NK-92 (cell line): Measurements from ENCODE around the gene COBLL1.
"Not testable (repeated sequence)": the region's sequence is repeated elsewhere in the genome, so short reads cannot be mapped to it uniquely, and the experiment has no call there.

Experiments used
- DNase-seq: peaks from one replicate; lab custom pipeline; 2025; ENCODE audit not compliant: unreplicated experiment; lab: John Stamatoyannopoulos, UW

COBLL1 gene

GRCh38 chr2:164841719-164842623 is at the start of gene COBLL1:
Gene COBLL1, minus strand, starts transcription at chr2:164841823. Its CDS starts 627 bp downstream, at chr2:164841196.
- DNase-seq: no peak

DNA sequence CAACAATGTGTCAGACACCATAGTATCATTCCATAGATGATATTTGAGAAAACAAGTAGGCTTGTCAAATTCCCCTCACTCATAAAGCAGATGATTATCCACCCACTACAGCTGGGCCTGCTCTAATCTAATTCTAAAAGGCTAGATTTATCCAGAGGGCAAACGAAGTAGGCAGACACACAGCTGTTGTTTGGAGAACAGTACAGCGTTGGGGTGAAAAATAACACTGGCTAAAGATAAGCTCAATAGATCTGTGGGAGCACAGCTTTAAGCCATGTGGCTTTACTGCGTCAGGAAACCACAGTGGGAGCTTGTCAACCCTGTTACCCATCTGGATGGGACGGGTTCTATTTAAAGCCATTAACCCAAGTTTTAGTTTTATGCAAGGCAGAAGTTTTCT is 48.9 kb upstream of the COBLL1 start:
- no peak for DNase-seq

DNA sequence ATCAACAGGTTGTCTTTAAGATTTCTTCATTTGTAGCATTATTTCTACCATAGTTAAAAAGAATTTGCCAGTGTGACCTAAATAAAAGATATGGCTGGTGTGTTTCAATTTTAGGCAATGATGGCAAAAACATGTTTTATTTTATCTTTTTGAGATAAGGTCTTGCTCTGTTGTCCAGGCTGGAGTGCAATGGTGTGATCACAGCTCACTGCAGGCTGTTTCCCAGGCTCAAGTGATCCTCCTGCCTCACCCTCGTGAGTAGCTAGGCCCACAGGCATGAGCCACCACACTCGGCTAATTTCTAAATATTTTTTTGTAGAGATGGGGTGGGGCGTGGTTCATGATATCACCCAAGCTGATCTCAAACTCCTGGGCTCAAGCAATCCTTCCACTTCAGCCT is 47.0 kb upstream of the COBLL1 start:
- DNase-seq: no peak

- no peak for DNase-seq
These were observed 46.0 kb upstream of the COBLL1 start for GRCh38 chr2:164887434-164888144.

- no peak for DNase-seq
These were observed 40.7 kb upstream of the COBLL1 start for GRCh38 chr2:164882276-164882675.

GRCh38 chr2:164881524-164881923 is 39.9 kb upstream of the COBLL1 start:
- no peak for DNase-seq

GRCh38 chr2:164879901-164880535 is 38.4 kb upstream of the COBLL1 start:
- DNase-seq: no peak

GRCh38 chr2:164877927-164878326 is 36.3 kb upstream of the COBLL1 start:
- DNase-seq: no peak

GRCh38 chr2:164877169-164877568 is 35.5 kb upstream of the COBLL1 start:
- no peak for DNase-seq

DNA sequence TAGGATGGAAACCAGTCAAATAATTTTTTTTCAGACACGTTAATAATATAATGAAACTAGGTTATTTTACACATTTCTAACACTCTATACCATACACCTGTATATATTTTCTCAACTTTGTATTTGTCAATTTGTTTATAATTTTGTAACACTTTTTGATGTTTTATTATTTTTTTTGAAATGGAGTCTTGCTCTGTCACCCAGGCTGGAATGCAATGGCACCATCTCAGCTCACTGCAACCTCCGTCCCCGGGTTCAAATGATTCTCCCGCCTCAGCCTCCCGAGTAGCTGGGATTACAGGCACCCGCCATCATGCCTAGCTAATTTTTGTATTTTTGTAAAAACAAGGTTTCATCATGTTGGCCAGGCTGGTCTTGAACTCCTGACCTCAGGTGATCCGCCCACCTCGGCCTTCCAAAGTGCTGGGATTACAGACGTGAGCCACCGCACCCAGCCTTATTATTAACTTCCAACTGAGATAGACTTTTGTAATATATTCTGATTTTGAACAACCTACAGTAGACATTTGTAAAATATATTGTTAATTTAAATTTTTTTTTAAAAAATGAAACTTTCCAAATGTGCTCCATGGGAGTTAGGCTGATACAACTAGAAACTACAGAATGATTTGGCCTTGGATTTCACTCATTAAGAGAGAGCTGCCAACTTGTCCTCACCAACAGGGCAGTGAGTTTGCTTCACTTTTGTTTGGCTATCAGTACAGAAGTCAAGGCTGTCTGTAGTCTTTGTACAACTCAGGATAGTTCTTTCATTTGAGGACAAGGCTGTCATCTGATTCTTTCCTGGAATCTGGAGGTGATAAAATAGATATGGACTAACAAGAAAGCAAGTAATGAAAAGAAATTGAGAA is 33.9 kb upstream of the COBLL1 start:
- DNase-seq: no peak

DNA sequence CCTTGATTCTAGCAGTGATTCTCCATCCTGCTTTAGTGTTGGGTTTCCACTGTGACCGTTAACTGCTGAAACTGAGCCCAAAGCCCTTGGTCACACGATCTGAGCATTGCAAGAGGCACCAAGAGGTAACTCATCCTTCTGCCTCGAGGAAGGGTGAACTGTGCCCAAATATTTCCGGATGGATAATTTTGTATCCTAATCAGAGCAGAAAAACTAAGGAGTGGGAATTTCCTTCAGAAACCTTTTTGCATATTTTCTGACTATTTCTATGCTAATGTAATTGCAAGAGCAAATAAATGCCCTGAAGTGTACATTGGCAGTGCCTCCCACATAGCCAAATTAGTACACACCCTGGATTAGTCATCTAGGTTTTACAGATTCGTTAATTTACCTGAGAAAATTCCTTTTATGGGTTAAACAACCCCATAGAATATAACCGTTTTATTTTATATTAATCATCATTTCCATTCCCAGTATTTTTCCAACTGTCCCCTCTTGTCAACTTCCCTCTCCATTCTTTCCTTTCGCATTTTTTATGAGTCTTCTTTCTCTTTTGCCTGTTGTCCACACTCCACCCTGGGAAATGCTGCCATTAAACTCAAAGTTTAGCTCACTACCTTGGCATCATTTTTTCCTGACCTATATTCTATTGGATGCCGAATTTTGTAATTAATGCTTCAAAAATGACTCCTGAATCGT is 31.7 kb upstream of the COBLL1 start:
- no peak for DNase-seq

DNA sequence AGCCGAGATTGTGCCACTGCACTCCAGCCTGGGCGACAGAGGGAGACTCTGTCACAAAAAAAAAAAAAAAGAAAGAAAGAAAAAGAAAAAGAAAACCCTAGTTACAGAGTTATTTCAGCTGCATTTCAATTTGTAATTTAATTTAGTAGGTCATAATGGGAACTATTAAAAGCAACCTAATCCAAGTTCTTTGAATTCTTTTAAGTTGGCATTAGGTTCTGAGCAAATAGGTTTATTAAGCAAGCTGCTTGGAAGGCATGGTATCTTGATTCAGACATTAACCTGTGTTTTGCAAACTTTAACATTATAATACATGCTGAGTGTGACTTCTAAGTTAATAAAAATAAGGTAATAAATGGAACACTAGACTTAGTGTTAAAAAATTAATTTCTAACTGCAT is 29.8 kb upstream of the COBLL1 start:
- DNase-seq: no peak

DNA sequence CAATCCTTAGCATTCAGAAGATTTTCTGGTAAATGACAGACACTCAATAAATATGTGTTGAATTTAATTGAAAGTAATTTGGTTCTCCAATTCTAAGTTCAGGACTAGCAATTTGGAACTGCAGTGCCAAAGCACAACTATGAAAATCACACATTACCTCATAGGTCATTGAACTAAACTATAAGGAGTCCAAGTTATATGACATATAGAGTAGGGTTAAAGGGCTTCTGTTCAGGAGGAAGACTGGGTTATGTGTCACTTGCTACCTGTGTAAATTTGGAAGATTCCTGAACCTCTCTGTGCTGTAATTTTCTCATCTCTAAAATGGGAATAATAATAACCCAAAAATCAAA is 27.8 kb upstream of the COBLL1 start:
- no peak for DNase-seq

- no peak for DNase-seq
These were observed 27.2 kb upstream of the COBLL1 start for GRCh38 chr2:164868563-164869419.

DNA sequence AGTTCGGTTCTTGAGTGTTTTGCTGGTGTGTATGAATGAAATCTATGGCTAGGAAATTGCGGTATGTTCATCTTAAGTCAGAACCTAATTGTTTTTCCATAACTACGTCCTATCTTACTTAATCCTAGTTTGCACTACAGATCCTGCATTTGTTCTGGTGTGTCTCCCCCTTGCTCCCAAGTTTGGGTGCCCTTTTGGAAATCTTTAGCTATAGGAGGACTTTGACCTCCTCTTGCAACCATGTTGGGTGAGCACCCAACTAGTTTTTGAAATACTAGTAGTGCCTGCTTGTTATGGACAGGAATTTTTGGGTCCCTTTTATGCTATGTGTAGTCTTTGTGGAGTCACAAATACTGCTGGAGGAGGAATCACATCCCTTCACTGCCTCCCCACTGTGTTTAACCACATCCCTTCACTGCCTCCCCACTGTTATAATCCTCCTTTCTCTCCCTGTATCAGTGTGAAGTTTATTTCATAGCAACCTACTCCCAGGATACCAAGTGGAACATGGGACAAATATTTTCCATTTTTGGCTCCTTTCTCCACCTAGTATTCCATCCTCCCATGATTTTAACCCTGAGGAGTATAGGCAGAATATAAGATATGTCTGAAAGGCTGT is 26.3 kb upstream of the COBLL1 start:
- no peak for DNase-seq

GRCh38 chr2:164866381-164866780 is 24.8 kb upstream of the COBLL1 start:
- not testable (repeated sequence) for DNase-seq

DNA sequence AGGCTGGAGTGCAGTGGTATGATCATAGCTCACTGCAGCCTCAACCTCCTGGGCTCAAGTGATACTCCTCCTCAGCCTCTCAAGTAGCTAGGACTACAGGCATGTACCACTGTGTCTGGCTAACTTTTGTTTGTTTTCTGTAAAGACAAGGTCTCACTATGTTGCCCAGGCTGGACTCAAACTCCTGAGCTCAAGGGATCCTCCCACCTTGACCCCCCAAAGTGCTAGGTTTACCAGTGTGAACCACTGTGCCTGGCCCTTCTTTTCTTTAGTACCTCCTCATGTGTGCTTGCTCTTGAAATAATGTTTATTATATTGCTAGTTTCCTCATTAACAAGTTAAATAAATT is 19.0 kb upstream of the COBLL1 start:
- no peak for DNase-seq

GRCh38 chr2:164859906-164860693 is 18.5 kb upstream of the COBLL1 start:
- not testable (repeated sequence) for DNase-seq
